ENCODE measurements around the gene DBR1.
"Not testable (repeated sequence)": the region's sequence is repeated elsewhere in the genome, so short reads cannot be mapped to it uniquely, and the experiment has no call there.

The DBR1 gene

GRCh38 chr3:138186221-138186620, 11.5 kb upstream of the DBR1 start:
- peak in 1 of 2 donors; percentile 12 for DNase-seq

DNA sequence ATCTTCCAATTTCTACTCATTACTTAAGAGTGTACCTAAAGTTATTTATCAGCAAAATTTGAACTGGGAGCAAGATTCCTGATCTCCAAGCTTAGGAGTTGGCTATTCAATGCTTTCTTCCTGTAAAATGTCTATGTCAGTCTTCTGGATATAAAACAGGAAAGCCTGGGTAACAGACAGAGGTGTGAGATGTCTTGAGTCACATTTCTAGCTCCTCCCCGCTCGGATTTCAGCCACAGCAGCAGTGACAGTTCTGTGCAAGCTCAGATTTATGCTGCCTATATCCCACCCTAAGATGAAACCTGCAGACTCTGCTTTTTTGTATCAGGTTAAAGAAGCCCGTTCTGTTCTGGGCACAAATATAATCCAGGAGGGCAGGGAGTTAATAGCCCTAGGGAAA, 10.3 kb upstream of the DBR1 start:
- no peak for DNase-seq

DNA sequence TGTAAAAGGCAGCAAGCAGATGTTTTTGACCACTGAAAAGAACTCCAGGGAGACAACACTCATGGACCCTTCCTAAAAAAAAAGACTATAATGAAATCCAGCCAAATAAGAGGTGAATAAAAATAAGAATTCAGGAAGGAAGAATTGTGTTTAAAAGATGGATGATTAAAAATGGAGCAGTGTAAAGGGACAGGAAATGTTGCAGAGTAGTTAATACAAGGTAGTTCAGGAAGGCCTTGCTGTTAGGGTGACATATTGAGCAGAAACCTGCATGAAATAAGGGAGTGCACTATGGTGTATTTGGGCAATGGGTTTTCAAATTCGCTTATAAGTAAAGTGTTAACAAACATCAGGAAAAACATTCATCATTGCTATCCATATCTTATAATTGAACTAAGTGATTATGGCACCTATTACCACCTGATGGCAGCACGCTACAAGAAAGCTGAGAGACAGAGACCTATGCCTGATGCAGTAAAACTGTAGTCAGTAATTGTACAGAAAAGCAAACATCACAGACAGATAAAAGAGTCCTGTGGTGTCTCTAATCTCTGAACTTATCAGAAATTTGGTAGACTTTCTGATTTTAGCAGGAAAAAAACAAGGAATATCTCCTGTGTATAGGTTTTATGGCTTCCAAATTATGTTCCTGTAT, 5.8 kb upstream of the DBR1 start:
- peak; percentile 21 to 32 for DNase-seq

DNA sequence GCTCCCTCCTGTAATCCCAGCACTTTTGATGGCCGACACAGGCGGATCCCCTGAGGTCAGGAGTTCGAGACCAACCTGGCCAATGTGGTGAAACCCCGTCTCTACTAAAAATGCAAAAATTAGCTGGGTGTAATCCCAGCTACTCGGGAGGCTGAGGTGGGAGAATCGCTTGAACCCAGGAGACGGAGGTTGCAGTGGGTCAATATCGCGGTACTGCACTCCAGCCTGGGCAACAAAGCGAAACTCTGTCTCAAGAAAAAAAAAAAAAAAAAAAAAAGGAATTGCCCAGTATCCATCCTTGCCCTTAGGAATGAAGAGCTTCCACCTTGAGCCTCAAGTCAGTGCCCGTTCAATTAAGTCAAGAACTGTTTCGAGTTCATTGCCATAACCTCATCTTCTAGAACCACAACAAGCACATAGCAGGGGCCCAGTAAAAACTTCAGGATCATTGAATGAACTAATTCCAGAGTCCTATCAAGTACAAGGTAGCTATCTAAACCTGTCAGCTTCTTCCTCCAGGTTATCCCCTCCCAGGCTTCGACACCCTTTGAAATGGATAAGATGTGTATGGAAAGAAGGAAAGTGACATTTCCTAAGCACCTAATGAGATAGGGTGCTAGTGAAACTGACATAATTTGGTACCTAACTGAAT, 826 bp downstream of the DBR1 start:
- no peak for DNase-seq

- no peak for DNase-seq
Observed at GRCh38 chr3:138172625-138173024, 2.1 kb downstream of the DBR1 start.

DNA sequence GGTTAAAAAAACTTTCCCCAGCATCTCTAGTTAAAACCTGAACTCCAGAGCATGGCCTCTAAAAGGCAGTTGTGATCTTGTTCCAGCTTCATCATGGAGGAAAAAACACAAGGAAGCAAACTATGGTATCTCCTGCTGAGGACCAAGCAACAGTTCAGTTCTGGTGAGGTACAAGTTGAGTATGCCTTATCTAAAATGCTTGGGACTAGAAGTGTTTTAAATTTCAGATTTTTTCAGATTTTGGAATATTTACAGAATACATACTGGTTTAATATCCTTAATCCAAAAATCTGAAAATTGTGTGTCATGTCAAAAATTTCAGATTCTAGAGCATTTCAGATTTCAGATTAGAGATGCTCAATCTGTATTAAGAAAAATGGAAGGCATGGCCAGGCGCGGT, 9.7 kb downstream of the DBR1 start:
- DNase-seq = no peak

DNA sequence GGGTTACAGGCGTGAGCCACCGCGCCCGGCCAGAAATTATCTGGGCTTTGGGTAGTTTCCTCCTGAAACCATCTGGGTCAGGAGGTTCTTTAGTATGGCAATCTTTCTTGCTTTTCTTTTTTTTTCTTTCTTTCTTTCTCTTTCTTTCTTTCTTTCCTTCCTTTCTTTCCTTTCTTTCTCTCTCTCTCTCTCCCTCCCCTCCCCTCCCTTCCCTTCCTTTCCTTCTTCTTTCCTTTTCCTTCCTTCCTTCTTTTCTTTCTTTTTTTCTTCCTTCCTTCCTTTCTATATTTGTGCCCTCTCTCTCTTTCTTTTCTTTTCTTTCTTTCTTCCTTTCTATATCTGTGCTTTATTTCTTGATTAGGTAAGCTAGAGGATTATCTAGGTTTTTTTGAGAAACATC, 17.0 kb downstream of the DBR1 start:
- no peak for DNase-seq

GRCh38 chr3:138154534-138154933, 20.2 kb downstream of the DBR1 start:
- DNase-seq = no peak

DNA sequence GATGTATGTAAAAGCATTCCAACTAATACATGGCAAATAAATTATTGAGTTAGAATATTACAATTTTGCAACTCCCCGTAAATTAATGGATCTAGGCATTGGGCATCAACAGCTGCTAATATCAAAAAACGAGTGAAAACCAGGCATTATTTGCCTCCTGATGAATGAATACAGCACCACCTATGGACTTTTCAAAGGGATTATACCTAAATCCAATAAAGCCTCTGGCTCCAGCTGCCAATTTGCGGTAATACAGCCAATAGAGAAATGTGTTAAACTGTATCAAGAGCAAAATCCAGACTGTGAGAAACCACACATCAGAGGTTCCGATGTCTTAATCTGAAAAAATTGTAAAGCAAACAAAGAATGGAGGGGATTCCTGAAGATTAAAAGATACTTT, 26.2 kb downstream of the DBR1 start:
- peak; percentile 35 to 39 for DNase-seq

- DNase-seq = not testable (repeated sequence)
Observed at GRCh38 chr3:138142181-138142580, 32.5 kb downstream of the DBR1 start.

- no peak for DNase-seq
Observed at GRCh38 chr3:138140940-138141339, 33.8 kb downstream of the DBR1 start.

- peak in 1 of 2 donors; percentile 78 for DNase-seq
Observed at GRCh38 chr3:138139691-138140090, 35.0 kb downstream of the DBR1 start.

GRCh38 chr3:138137861-138138260, 36.9 kb downstream of the DBR1 start:
- peak; percentile 29 to 51 for DNase-seq

DNA sequence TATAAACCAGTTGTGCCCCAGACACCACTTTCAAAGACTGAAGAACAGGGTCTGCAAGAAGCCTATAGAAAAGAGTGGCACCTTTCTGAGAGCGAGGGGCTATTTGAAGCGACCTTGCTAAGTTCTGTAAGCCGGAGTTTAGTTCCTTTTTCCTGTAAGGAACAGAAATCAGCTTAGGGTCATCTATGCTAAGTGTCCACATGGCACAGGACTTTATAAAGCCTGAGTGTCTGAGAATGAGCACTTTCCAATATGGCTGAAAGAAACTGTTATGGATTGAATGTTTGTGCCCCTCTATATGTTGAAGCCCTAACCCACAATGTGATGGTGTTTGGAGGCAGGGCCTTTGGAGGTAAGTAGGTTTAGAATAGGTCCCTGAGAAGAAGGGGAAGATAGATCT, 38.5 kb downstream of the DBR1 start:
- DNase-seq = peak; percentile 64 to 80

DNA sequence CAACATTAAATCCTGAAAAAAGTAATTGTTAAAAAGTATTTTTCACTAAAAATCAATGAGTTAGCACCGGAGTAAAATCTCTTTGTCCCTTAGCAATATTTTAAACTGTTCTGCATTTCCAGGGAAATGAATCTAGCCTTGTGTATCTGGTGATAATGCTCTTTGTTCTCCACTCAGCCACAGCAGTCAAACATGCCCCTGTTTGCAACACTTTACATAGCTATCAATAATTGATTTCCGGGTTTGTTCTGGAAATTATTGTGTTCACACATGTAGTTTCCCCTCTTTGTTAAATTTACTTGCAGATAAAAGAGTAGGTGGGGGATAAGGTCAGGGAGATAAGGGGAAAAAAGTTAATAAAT, 38.9 kb downstream of the DBR1 start:
- DNase-seq = no peak

GRCh38 chr3:138135146-138135832, 39.4 kb downstream of the DBR1 start:
- peak; percentile 56 to 87 for DNase-seq

DNA sequence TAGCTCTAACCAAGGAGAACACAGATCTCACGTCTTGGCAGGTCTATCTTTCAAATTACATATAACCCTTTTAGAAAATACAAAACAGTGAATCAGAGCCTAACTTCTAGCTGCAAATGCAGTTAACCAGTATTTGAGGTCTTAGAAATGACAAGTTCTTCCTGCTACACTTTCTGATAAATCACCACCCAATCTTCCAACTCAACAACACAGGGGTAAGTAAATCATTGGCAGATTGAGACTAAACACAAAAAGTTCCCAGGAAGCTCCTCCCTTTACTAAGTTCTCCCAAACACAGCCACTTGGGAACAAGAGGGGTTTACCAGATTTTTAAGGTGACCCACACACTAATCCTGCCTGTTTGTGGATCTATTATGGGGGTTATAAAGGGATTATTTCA, 42.5 kb downstream of the DBR1 start, which contains the start of gene A4GNT:
Gene A4GNT (minus strand): TSS at position 152 of the 400 bp plus-strand sequence. CDS start 1,134 bp downstream, outside the sequence.
- DNase-seq = no peak

DNA sequence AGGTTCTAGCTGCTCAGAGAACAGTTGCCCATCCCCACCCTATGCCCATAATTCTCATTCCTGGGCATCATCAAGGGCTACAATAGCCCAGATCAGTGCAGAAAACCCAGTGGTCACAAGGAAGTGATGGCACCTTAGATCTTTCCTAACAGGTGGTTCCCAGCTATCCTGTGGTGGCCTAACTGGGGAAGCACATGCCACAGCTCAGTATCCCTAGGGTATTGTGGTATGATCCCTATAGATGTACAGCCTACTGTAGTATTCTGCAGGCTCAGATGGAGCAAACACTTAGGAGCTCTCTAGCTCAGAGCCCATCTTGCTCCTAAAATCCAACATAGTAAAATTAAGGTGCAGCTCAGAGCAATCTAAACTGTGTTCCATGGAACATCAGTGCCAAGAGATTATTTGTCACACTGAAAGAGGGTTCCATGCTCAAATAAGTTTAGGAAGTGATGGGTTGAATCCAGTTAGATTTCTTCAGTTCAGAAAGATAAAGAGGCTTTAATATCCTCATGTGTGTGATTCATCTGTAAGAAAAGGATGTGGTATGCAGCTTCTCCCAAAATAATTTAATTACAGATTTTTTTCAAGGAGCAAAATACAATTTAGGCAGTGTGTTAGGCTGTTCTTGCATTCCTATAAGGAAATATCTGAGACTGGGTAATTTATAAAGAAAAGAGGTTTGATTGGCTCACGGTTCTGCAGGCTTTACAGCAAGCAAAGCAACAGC, 46.9 kb downstream of the DBR1 start:
- DNase-seq = no peak

- peak; percentile 96 for DNase-seq
Observed at GRCh38 chr3:138125548-138126221, 49.0 kb downstream of the DBR1 start.

GRCh38 chr3:138124706-138125355, 49.9 kb downstream of the DBR1 start:
- peak; percentile 78 to 81 for DNase-seq

GRCh38 chr3:138124188-138124587, 50.5 kb downstream of the DBR1 start:
- DNase-seq = peak; percentile 70 to 74

DNA sequence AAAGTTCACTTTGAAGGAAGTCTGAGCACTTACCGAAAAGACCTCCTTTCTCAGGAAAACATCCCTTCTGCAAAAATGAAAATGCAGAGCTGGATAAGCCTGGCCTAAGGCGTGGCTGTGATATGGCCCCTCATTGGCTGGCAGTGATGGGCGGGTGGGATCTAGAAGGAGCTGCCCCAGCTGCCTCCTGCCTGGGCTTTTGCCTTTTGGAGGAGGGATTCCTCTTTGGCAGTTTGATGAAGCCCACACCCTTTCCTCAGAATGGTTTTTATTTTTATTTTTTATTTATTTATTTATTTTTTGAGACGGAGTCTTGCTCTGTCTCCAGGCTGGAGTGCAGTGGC, 55.3 kb downstream of the DBR1 start:
- no peak for DNase-seq
